Endothelial cell of hepatic sinusoid (primary cell): ENCODE data around the gene TELO2.

Source experiments
- in situ Hi-C: cut with HindIII; loops from 2 replicates; pipeline ENCODE4 v1.10.0; 2017; ENCODE audit warnings: low sequenced_read_pairs

TELO2 gene

DNA sequence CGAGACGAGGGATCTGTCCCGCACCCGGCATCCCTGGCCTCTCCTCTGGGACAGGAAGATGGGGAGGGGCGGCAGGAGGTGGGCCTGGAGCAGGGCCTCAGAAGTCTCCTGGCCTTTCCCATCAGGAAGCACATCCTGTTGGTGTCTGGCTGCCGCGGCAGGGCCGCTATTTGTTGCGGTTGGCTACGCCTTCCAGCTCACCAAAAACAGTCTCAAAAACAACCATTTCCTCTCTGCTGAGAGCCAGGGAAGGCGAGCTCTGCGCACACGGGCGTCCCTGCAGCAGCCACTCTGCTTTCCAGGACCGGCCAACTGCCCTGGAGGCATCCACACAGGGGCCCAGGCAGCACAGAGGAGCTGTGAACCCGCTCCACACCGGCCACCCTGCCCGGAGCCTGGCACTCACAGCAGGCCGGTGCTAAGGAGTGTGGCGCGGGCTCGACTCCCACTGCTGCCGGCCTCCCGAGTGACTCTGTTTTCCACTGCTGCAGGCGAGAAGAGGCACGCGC lies 40.3 kb downstream of the TELO2 start, which contains the start of gene TMEM204:
Gene TMEM204, plus strand, starts transcription at position 224 of the 509 bp plus-strand sequence. CDS start 610 bp downstream, outside the sequence.
- in situ Hi-C loops: no loop called here

GRCh38 chr16:1534021-1535020 lies 41.2 kb downstream of the TELO2 start:
- in situ Hi-C loops: no loop called here

GRCh38 chr16:1535391-1536291 lies 42.5 kb downstream of the TELO2 start:
- in situ Hi-C loops: no loop called here

DNA sequence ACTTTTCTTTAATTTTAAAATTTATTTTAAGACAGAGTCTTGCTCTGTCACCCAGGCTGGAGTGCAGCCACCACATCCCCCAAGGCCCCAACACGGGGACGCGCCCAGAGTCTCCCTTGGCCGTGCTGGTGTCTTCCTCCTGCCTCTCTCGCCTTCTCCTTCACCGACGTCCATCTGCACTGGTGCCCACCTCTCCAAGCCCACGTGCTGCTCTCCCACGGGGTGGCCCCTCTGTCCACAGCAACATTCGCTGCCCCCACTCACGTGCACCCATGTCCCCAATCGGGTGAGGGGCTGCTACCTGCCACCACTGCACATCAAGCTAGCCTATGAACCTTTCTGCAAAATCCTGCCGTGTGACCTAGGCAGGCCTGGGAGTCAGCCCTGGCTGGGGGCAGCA lies 43.4 kb downstream of the TELO2 start:
- in situ Hi-C loops: no loop called here

DNA sequence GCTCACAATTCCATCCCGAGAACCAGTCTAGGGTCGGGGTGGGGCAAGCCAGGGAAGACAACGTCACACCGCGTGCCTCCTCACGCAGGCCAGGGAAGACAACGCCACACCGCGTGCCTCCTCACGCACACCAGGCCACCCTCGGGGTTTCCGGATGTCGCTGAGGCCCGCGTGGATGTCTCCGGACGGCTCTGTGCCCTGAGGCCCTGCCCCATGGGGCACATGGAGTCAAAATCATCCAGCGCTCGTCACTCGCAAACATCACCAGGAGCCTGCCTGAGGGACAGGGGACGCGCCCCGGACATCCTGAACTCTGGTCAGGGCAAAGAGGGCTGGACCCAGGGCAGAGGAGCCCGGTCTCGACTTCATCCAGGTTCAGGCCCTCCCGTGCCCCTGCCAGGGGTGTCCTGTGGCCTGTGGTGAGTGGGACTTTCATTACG lies 44.0 kb downstream of the TELO2 start:
- in situ Hi-C loops: no loop called here

GRCh38 chr16:1537763-1538289 lies 44.7 kb downstream of the TELO2 start:
- in situ Hi-C loops: no loop called here

GRCh38 chr16:1538804-1539520 lies 45.8 kb downstream of the TELO2 start:
- in situ Hi-C loops: no loop called here

DNA sequence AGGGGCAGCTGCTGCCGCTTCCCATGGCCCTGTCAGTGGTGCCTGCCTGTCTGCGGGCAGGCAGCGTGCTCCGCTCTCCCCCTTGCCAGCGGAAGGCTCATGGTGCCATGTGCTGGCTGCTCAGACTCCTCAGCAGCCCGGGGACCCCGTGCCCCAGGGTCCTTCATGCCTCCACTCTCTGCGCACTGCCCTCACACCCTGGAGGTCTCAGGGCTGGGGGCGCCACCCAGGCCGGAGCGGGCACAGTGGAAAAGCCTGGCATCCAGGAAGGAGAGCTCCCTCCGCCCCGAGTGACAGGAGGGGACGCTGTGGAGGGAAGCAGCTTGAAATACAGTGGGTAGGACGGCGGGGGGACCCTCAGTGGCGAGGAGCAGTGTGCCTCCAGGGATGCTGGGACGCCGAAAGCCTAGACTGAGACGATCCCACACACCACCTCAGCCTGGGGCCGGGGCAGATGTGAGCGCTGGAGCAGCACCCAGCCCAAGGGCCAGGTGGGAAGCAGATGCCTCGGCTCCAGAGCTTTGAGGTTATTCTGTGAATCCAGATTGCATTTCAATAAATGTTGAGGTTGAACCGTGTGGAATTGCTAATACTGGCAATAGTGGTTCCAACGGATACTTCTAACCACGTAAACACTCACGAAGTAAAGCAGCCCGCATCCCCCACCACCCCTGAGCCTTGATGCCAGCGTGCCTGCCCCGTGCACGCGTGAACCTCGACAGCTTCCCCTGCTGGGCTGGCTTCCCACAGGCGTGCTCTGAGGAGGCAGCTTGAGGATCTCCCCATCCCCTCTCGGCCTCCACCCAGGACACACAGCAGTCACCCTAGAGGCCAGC lies 46.8 kb downstream of the TELO2 start:
- in situ Hi-C loops: no loop called here

- in situ Hi-C loops: no loop called here
These were observed 47.3 kb downstream of the TELO2 start for GRCh38 chr16:1540556-1540855.

DNA sequence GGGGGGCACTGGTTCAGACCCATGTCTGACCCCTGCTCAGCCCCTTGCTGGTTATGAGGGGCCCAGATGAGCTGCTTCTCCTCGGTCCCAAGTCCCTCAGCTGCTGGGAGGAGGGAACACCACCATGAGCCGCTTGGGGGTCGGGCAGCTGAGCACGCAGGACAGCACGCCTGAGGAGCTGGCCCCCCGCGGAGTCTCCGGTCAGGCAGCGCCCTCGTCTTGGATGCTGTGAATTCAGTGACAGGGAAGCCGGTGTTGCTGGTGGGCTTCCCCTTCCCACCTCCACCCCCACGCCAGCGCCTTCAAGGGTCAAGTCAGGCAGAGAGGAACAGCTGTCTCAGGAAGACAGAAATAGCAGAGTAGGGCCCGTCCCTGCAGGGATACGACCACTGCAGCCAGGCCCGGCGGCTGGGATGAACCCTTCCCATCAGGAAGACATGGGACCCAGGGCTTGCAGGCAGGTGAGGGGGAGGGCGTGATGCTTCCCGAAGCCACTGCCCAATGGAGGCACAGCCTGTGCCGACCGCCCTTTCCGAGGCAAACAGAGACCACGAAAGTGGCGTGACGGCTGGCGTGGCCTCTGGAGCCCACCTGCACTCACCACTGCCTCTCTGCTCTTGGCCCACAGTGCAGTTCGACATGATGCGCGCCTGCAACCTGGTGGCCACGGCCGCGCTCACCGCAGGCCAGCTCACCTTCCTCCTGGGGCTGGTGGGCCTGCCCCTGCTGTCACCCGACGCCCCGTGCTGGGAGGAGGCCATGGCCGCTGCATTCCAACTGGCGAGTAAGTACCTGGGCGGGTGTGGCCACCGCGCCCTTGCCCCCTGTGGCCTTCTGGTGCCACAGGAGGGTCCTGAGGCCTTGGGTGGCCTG lies 48.4 kb downstream of the TELO2 start:
- in situ Hi-C loops: no loop called here

GRCh38 chr16:1542166-1542500 lies 49.0 kb downstream of the TELO2 start:
- in situ Hi-C loops: no loop called here

DNA sequence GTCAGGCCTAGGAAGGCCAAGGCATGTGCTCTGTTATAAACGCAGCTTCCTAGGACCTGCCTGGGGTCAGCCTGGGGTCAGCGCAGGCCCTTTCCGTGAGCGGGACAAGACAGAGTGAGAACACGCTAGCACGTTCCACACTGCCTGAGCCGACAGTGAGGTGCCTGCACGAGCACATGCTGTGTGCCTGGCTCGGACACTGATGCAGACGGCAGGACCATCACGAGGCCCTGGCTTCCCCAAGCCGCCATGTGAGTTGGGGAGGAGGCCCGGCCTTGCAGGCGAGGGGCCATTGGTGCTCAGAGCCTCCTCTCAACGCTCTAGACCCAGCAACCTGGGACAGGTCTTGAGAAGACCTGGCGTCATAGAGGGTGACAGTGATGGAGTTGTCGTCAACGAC lies 49.4 kb downstream of the TELO2 start:
- in situ Hi-C loops: no loop called here

- in situ Hi-C loops: no loop called here
These were observed 50.1 kb downstream of the TELO2 start for GRCh38 chr16:1543085-1543896.

GRCh38 chr16:1545044-1546040 lies 52.2 kb downstream of the TELO2 start:
- in situ Hi-C loops: no loop called here

DNA sequence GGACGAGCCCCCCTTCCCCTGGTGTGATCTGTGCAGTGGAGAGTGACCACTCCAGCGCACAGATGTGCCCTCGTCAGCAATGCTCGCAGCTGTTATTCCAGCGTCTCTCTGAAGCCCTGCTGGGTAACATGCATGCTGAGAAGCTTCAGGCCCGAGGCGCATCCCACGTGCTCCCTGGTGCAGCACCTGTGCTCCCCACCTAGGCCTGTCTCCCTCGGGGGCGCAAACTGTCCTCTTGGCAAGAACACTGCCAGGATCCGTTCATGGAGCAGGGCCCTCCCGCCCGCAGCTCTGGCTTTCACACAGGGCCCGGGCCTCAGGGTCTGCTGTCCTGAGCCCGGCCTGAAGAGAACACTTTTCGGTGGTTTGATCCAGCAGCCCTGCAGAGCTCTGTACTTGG lies 53.3 kb downstream of the TELO2 start:
- in situ Hi-C loops: no loop called here

DNA sequence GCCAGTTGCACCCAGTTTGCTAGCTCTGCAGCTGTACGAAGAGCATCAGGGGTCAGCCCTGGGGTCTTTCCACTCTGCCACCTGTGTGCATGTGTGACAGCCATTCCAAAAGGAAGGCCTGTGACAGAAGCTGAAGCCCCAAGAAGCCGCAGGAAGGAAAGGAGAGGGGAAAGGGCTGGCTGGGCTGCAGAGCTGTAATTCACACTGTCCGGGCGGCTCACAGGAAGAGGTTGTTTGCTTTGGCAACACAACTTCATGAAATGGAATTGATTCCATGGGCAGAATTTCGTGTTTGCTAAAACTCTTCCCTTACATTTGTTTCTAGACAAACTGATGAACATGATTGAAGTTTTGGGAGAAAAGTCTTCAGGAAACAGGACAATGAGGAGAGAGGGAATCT lies 55.1 kb downstream of the TELO2 start:
- in situ Hi-C loops: no loop called here

DNA sequence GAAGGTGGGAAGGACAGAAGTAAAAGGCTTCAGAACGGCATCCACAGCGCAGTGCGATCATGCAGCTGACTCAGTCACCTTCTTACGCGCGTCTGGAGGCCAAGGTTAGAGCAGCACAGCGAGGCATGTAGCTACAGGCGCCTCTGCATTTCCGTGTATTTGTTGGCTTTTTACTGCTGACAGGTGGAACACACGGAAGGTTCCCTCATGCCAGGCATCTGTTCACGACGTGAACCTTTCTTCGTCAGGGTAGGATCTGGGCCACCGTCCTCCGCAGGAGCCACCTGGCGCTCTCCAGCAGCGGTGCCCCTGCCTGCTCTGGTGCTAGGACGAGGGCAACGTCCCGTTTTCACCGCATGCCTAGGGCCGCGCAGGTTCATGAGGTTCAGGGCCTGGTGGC lies 55.6 kb downstream of the TELO2 start:
- in situ Hi-C loops: no loop called here
